GM18951 (cell line): Measurements from ENCODE around the gene OR8A1.

ENCODE experiments used
- POLR2A ChIP-seq: IDR thresholded peaks from 4 replicates; pipeline ENCODE4 v1.6.1; 2011; ENCODE audit warnings: mild to moderate bottlenecking; ENCODE audit not compliant: insufficient read length, insufficient read depth; ENCODE audit errors: extremely low read depth
- in situ Hi-C: fragments of 300-500 bp; cut with MboI; formaldehyde crosslinking; loops from one replicate; pipeline ENCODE4 v1.12.0; 2022; ENCODE audit warnings: low sequenced_read_pairs, mixed read lengths, inconsistent platforms; ENCODE audit not compliant: unreplicated experiment

OR8A1 gene

GRCh38 chr11:124569697-124570096 is at the start of gene OR8A1:
TSS of gene OR8A1 (plus strand) at chr11:124569997. CDS start at chr11:124570120, 123 bp downstream.
- in situ Hi-C loops, result loop anchor here (10.0 kb wide), 1 partner anchor 155 kb away; no protein-coding TSS in a partner anchor
- no peak for TF ChIP-seq POLR2A

- in situ Hi-C loops, result no loop called here
- no peak for TF ChIP-seq POLR2A
These were observed 49.3 kb upstream of the OR8A1 start for GRCh38 chr11:124520550-124520854.

- TF ChIP-seq POLR2A, result no peak
- in situ Hi-C loops, result no loop called here
These were observed 36.2 kb upstream of the OR8A1 start for GRCh38 chr11:124533626-124534025.

- in situ Hi-C loops, result no loop called here
- no peak for TF ChIP-seq POLR2A
These were observed 35.7 kb upstream of the OR8A1 start for GRCh38 chr11:124534051-124534450.

GRCh38 chr11:124535552-124536232 is 34.1 kb upstream of the OR8A1 start:
- no peak for TF ChIP-seq POLR2A
- in situ Hi-C loops, result no loop called here

- TF ChIP-seq POLR2A, result no peak
- in situ Hi-C loops, result no loop called here
These were observed 33.3 kb upstream of the OR8A1 start for GRCh38 chr11:124536520-124536919.

GRCh38 chr11:124538019-124538418 is 31.8 kb upstream of the OR8A1 start:
- TF ChIP-seq POLR2A, result no peak
- in situ Hi-C loops, result no loop called here

- TF ChIP-seq POLR2A, result no peak
- in situ Hi-C loops, result no loop called here
These were observed 28.6 kb upstream of the OR8A1 start for GRCh38 chr11:124541204-124541603.

- in situ Hi-C loops, result no loop called here
- TF ChIP-seq POLR2A, result no peak
These were observed 26.7 kb upstream of the OR8A1 start for GRCh38 chr11:124543145-124543544.

GRCh38 chr11:124543554-124543953 is 26.2 kb upstream of the OR8A1 start, which contains the start of gene OR8B12:
TSS of gene OR8B12 (minus strand) at chr11:124543654. CDS start at chr11:124543654, 0 bp downstream.
- no peak for TF ChIP-seq POLR2A
- in situ Hi-C loops, result no loop called here

GRCh38 chr11:124551189-124551588 is 18.6 kb upstream of the OR8A1 start:
- in situ Hi-C loops, result no loop called here
- no peak for TF ChIP-seq POLR2A

GRCh38 chr11:124551987-124552386 is 17.8 kb upstream of the OR8A1 start:
- no peak for TF ChIP-seq POLR2A
- in situ Hi-C loops, result no loop called here

GRCh38 chr11:124556828-124557227 is 13.0 kb upstream of the OR8A1 start:
- in situ Hi-C loops, result no loop called here
- no peak for TF ChIP-seq POLR2A

GRCh38 chr11:124570160-124570559 is 363 bp downstream of the OR8A1 start:
- no peak for TF ChIP-seq POLR2A
- in situ Hi-C loops, result loop anchor here (10.0 kb wide), 1 partner anchor 155 kb away; no protein-coding TSS in a partner anchor
